HG02759 (cell line): Measurements from ENCODE around the gene SCAF11.
"Not testable (repeated sequence)": the region's sequence is repeated elsewhere in the genome, so short reads cannot be mapped to it uniquely, and the experiment has no call there.

Experiments
- ATAC-seq: cut with Tn5 transposase; IDR thresholded peaks from one replicate; pipeline ENCODE4 v1.9.1; 2021; ENCODE audit warnings: mild to moderate bottlenecking, moderate library complexity; ENCODE audit not compliant: unreplicated experiment

The SCAF11 gene, protein sequence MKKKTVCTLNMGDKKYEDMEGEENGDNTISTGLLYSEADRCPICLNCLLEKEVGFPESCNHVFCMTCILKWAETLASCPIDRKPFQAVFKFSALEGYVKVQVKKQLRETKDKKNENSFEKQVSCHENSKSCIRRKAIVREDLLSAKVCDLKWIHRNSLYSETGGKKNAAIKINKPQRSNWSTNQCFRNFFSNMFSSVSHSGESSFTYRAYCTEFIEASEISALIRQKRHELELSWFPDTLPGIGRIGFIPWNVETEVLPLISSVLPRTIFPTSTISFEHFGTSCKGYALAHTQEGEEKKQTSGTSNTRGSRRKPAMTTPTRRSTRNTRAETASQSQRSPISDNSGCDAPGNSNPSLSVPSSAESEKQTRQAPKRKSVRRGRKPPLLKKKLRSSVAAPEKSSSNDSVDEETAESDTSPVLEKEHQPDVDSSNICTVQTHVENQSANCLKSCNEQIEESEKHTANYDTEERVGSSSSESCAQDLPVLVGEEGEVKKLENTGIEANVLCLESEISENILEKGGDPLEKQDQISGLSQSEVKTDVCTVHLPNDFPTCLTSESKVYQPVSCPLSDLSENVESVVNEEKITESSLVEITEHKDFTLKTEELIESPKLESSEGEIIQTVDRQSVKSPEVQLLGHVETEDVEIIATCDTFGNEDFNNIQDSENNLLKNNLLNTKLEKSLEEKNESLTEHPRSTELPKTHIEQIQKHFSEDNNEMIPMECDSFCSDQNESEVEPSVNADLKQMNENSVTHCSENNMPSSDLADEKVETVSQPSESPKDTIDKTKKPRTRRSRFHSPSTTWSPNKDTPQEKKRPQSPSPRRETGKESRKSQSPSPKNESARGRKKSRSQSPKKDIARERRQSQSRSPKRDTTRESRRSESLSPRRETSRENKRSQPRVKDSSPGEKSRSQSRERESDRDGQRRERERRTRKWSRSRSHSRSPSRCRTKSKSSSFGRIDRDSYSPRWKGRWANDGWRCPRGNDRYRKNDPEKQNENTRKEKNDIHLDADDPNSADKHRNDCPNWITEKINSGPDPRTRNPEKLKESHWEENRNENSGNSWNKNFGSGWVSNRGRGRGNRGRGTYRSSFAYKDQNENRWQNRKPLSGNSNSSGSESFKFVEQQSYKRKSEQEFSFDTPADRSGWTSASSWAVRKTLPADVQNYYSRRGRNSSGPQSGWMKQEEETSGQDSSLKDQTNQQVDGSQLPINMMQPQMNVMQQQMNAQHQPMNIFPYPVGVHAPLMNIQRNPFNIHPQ (N-terminal part only)

DNA sequence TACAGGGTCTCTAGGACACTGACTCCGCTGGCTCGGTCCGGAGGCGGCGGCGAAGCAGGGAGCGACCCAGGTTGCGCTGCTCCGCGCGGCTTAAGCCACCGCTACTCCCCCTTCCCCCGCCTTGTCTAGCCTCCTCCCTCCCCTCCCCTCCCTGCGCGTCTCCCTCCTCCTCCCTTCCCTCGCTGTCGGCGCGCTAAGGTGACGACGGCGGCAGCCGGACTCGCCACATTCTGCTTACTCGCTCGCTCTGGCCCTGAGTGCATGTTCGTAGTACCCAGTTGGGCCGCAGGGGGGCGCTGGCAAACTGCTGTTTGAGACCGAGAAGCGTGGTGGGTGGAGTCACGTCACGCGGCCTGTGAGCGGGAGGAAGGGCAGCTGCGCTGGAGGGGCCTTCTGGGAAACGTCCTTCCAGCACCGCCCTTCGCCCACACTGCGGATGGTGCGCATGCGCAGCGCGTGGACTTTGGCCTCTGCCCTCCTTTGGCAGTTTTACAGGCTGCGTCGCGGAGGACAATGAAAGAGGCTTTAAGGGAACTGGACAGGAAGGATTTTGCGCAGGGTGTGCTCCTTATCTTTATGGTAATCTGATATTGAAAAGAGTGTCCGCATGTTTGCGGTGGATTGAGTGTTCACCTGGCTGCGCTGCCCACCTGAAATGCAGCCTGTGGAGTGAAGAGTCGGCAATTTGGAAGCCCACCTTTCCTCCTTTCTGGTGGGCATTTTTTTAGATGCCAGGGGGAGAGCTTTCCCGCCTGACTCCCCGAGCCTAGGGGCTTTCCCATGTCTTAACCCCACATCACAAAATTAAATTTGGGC is at the start of gene SCAF11:
TSS of gene SCAF11 (minus strand) at position 107 of the 816 bp plus-strand sequence. CDS start 26,407 bp downstream, outside the sequence.
- ATAC-seq, result peak; percentile 72

DNA sequence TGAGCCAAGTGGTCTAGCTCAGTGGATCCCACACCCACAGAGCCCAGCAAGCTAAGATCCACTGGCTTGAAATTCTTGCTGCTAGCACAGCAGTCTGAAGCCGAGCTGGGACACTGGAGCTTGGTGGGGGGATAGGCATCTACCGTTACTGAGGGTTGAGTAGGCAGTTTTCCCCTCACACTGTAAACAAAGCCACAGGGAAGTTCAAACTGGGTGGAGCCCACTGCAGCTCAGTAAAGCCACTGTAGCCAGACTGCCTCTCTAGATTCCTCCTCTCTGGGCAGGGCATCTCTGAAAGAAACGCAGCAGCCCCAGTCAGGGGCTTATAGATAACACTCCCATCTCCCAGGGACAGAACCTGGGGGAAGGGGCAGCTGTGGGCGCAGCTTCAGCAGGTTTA is 46.7 kb upstream of the SCAF11 start:
- ATAC-seq, result not testable (repeated sequence)

DNA sequence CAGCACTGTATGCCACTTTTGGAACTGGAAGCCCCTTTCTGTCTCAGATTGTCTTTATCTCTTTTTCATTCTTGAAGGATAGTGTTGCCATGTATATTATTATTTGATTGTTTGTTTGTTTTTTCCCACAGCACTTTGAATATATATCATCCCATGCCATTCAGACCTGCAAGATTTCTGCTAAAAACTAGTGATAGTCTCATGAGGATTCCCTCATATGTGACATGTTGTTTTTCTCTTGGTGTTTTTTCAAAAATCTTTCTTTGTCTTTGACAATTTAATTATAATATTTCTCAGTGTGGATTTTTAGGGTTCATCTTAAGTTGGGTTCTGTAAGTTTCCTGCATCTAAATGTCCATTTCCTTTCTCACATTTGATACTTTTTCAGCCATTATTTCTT is 36.8 kb upstream of the SCAF11 start:
- no peak for ATAC-seq

DNA sequence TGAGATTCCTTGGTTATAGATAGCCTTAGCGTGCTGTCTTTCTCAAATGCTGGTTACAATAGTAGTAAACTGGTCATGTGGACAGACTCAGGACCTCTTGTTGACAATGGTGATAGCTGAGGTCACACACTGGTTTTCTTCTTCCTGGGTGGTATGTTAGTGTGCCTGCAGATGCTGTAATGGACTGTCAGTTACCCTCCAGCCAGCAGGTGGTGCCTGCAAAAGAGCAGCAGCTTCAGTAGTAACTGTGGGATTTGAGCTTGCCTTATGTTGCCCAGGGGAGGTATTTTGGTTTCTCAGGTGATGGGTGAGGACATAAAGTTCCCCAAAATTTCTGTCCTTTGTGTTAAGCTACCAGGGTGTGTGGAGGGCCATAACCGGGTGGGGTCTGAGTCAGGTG is 33.7 kb upstream of the SCAF11 start:
- no peak for ATAC-seq

DNA sequence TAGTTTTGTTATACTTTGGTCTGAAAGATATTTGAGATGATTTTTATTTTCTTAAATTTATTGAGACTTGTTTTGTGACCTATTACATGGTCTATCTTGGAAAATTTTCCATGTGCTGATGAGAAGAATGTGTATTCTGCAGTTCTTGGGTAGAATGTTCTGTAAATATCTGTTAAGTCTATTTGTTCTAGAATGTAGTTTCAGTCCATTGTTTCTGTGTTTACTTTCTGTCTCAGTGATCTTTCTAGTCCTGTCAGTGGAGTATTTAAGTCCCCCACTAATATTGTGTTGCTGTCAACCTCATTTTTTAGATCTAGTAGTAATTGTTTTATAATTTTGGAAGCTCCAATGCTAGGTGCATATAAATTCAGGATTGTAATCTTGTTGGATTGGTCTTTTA is 30.4 kb upstream of the SCAF11 start:
- no peak for ATAC-seq

DNA sequence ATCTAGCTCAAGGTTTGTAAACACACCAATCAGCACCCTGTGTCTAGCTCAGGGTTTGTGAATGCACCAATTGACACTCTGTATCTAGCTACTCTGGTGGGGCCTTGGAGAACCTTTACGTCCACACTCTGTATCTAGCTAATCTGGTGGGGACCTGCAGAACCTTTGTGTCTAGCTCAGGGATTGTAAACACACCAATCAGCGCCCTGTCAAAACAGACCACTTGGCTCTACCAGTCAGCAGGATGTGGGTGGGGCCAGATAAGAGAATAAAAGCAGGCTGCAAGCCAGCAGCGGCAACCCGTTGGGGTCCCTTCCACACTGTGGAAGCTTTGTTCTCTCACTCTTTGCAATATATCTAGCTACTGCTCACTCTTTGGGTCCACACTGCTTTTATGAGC is 28.3 kb upstream of the SCAF11 start:
- ATAC-seq, result not testable (repeated sequence)

DNA sequence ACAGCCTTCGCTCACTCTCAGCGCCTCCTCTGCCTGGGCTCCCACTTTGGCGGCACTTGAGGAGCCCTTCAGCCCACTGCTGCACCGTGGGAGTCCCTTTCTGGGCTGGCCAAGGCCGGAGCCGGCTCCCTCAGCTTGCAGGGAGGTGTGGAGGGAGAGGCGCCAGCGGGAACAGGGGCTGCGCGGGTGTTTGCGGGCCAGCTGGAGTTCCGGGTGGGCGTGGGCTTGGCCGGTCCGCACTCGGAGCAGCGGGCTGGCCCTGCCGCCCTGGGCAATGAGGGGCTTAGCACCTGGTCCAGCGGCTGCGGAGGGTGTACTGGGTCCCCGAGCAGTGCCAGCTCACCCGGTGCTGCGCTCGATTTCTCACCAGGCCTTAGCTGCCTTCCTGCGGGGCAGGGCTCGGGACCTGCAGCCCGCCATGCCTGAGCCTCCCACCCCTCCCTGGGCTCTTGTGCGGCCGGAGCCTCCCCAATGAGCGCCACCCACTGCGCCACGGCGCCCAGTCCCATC is 27.5 kb upstream of the SCAF11 start:
- ATAC-seq, result not testable (repeated sequence)

DNA sequence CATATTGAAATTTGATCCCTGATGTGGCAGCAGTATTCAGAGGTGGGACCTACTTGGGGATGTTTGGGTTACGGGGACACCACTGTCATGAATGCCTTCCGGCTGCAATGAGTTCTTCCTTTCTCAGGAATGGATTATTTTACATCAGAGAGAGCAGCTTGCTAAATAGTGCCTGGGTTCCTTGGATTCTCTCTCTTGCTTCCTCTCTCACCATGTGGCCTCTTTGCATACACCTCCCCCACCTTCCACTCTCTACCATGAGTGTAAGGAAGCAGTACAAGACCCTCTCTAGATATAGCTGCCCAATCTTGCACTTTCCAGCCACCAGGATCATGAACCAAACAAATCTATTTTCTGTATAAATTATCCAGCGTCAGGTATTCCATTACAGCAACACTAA is 15.4 kb upstream of the SCAF11 start:
- no peak for ATAC-seq

DNA sequence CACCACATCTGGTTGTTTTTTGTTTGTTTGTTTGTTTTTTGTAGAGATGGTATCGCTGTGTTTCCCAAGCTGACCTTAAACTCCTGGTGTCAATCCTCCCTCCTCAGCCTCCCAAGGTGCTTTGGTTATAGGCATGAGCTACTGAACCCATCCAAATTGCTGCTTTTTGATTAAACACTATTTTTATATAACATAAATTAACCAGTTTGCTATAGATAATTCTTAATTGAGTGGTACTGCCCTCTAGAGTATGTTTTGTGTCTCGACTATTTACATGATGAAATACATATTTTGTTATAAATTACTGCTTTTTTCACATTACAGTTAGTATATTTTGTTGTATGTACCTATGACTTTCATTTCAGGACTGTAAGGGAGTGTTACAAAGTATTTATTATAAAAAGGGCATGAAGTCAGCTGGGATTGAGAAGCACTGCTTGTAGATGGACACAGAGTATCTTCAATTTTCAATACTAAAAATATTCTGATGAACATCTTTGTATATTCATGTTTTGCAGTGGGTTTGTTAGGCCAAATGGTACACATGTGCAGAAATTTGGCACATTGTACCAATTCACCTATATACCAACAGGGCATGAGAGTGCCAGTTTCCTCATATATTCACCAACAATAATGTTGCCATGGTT is 14.9 kb upstream of the SCAF11 start:
- ATAC-seq, result no peak

DNA sequence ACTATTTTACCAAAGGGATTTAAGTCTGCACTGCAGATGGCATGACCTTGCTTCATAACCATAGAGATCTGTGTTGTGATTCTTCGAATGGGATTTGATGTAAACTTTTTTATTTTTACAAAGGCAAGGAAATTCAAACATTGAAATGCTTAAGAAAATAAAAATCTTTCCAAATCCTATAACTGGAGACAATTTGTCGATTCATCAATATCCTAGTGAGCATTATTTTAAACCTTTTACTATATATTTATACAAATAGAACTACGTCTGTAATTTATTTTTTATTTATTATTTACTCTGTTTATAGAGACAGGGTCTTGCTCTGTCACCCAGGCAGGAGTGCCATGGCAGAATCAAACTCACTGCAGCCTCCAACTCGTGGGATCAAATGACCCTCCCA is 14.3 kb upstream of the SCAF11 start:
- no peak for ATAC-seq

DNA sequence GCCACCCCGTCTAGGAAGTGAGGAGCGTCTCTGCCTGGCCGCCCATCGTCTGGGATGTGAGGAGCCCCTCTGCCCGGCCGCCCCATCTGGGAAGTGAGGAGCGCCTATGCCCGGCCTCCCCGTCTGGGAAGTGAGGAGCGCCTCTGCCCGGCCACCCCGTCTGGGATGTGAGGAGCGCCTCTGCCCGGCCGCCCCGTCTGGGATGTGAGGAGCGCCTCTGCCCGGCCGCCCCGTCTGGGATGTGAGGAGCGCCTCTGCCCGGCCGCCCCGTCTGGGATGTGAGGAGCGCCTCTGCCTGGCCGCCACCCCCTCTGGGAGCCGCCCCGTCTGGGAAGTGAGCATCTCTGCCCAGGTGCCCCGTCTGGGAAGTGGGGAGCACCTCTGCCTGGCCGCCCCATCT is 9.7 kb upstream of the SCAF11 start:
- not testable (repeated sequence) for ATAC-seq

DNA sequence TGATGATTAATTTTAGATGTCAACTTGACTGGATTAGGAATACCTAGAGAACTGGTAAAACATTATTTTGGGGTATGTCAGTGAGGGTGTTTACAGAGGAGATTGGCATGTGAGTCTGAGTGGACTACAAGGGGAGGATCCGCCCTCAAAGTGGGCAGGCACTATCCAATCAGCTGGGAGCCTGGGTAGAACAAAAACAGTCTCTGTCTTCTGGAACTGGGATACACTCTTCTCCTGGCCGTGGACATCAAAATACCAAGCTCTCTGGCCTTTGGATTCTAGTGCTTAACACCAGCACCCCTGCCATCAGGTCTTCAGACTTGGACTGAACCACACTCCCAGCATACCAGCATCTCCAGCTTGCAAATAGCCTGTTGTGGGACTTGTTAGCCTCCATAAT is 4.4 kb upstream of the SCAF11 start:
- ATAC-seq, result no peak

DNA sequence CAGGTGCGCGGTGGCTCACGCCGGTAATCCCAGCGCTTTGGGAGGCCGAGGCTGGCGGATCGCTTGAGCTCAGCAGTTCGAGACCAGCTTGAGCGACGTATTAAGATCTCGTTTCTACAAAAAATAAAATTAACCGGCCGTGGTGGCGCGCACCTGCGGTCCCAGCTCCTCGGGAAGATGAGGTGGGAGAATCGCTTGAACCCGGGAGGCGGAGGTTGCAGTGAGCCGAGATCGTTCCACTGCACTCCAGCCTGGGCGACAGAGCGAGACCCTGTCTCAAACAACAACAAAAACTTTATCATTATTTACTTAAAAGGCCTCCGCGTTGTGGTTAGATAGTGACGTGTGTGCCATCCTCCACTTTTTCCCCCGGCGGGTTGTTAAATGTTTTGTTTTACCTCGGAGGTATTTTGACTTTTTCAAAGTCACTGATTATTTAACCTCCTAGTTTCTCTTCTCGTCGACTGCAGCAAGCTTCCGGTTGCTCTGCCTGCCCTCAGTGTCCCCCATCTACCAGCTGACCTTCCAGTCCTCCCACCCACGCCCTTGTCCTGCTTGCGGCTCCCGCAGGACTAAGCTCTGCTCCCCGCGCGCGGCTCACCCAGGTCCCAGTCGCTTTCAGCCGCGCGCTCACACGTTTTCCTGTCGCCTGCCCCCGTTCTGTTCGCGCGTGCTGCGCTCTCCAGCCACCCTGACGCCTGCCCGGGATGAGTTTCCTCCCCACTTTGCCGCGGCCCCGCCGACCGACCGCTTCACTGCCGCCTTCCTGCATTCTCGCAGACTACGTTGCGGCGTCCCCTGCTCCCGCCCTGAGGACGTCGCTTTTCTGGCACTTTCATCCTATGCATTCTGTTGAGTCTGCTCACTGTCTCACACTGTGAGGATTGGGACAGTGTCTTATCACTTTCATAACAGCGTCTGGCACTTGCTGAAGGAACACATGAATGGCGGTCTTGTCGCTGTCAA is 1.2 kb upstream of the SCAF11 start:
- peak; percentile 26 for ATAC-seq

DNA sequence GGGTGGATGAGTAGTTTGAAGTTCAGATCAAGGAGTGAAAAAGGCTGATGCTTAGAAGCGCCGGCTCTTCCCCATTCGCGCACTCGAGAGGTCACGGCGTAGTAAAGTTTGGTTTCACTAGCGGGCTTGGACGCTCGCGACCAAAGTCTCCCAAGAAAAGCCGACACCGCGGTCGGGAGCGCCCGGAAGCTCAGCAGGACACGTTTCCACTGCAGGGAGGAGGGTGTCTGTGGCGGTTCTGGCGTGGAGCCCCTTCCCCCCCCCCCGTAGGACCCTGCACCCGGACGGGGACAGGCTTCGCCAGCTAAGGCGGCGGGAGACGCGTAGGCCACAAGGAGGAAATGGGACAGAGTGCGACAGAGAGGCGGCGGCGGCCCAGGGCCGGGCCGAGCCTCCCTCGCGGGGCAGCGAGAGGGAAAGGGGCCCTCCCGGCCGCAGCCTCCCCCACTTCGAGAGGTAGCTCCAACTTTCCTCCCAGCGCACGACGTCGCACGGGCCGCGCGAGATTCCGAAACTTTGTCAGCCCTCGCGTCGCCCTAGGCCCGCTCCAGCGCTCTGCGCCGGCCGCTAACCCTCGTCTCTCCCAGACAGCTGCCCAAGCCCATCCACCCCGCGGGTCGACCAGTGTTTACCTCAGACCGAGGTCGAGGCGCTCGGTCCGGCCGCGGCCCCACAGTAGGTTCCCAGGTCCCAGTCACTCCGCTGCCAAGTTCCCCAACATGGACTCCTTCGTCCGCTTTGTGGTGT is 480 bp downstream of the SCAF11 start:
- ATAC-seq, result peak; percentile 31

DNA sequence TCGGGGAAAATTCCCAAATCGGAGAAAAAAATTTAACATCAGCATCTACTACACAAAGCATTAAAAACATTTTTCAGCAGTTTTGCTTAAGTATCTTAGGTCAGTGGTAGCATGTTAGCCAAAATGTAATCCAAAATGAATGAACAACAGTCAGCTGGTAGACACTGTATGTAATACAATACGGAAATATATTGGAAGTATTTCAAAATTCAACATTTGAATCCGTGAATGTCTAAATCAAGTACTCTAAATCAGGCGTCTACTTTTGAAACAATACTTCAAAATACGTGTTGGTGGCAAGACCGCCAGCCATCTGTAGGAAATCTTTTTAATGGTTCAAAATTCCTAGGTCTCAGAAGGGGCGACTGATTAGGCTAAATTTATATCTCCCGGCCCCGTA is 1.1 kb downstream of the SCAF11 start:
- ATAC-seq, result no peak

DNA sequence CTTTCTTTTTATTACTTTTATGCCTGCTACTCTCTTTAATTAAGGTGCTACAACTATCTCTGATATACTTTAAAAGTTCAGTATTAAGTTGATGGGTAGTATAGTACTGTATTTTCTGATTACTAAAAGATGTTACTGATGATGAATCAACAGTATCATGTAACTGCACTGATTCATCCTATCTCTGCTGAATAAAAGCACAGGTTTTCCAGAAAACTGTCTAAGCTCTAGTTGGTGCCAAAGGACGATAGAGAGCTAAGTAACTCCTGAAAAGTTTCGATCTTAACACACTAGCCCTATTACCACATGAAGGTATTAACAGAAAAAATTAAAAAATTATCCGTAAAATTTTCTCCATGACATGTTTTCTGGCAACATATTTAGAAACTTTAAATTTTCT is 2.1 kb downstream of the SCAF11 start:
- no peak for ATAC-seq

DNA sequence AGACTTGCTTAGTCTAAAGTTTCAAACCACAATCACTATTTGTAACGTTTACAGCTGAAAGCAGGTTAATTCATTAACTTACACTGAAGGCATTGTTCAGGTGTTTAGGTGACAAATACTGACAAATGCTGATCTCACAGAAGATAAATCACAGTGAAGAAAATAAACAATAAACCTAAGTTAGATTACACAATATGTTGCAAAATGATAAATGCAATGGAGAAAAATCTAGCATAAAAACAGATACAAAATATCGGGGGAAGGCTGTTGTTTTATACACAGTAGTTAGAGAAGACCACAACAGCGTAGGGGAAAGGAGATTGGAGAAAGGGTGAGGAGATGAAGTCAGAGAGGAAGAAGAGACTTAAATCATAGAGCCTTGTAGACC is 3.0 kb downstream of the SCAF11 start:
- ATAC-seq, result no peak
